GM23248 (cell line): ENCODE measurements around the gene TLE1. TPM values are rescaled to one million over a fixed set of nuclear protein-coding genes. Genes with fewer than 3 reads are reported as not detected.

Experiments
- DNase-seq: peaks from one replicate; pipeline ENCODE4 v3.0.0-alpha.2; 2015
- H2AFZ ChIP-seq: fragments of 200-600 bp; sonication (generic); 2 replicates; pipeline ENCODE4 v1.6.1; 2016; ENCODE audit warnings: antibody characterized with exemption
- H3F3A ChIP-seq: fragments of 200-600 bp; sonication (generic); 2 replicates; pipeline ENCODE4 v1.6.1; 2016; ENCODE audit warnings: mild to moderate bottlenecking, antibody characterized with exemption, mixed run types; ENCODE audit not compliant: insufficient read depth
- H3K27ac ChIP-seq: fragments of 200-600 bp; sonication (generic); 2 replicates; pipeline ENCODE4 v1.5.1; 2016; ENCODE audit warnings: mild to moderate bottlenecking
- H3K27me3 ChIP-seq: fragments of 200-600 bp; sonication (generic); replicated peaks from 2 replicates; pipeline ENCODE4 v1.6.1; 2016; ENCODE audit warnings: mild to moderate bottlenecking; ENCODE audit not compliant: insufficient read depth
- H3K36me3 ChIP-seq: fragments of 200-600 bp; sonication (generic); 2 replicates; pipeline ENCODE4 v1.6.1; 2016; ENCODE audit warnings: low read depth, mild to moderate bottlenecking
- H3K4me1 ChIP-seq: fragments of 200-600 bp; sonication (generic); 2 replicates; pipeline ENCODE4 v1.6.1; 2016; ENCODE audit warnings: mild to moderate bottlenecking; ENCODE audit not compliant: insufficient read depth
- H3K4me2 ChIP-seq: fragments of 200-600 bp; sonication (generic); one replicate; pipeline ENCODE4 v1.6.1; 2016; ENCODE audit warnings: mild to moderate bottlenecking; ENCODE audit not compliant: unreplicated experiment
- H3K4me3 ChIP-seq: fragments of 200-600 bp; sonication (generic); 2 replicates; pipeline ENCODE4 v1.5.1; 2016; ENCODE audit warnings: mild to moderate bottlenecking
- H3K79me2 ChIP-seq: fragments of 200-600 bp; sonication (generic); 2 replicates; pipeline ENCODE4 v1.6.1; 2016; ENCODE audit warnings: mild to moderate bottlenecking; ENCODE audit not compliant: insufficient read depth
- H3K9ac ChIP-seq: fragments of 200-600 bp; sonication (generic); 2 replicates; pipeline ENCODE4 v1.6.1; 2016; ENCODE audit warnings: mild to moderate bottlenecking
- H3K9me2 ChIP-seq: fragments of 200-600 bp; sonication (generic); 2 replicates; pipeline ENCODE4 v1.6.1; 2016; ENCODE audit warnings: mixed run types, mild to moderate bottlenecking, moderate library complexity; ENCODE audit not compliant: insufficient read depth
- H3K9me3 ChIP-seq: fragments of 200-600 bp; sonication (generic); one replicate; pipeline ENCODE4 v1.6.1; 2017; ENCODE audit warnings: low read depth
- H4K20me1 ChIP-seq: fragments of 200-600 bp; sonication (generic); 2 replicates; pipeline ENCODE4 v1.6.0; 2016; ENCODE audit not compliant: insufficient read depth
- EZH2 ChIP-seq: fragments of 200-600 bp; sonication (generic); IDR thresholded peaks from 2 replicates; pipeline ENCODE4 v1.6.1; 2018; ENCODE audit warnings: antibody characterized with exemption, mild to moderate bottlenecking; ENCODE audit not compliant: insufficient read depth, poor library complexity, severe bottlenecking
- EZH2phosphoT487 ChIP-seq: fragments of 200-600 bp; sonication (generic); IDR thresholded peaks from 2 replicates; pipeline ENCODE4 v1.6.1; 2018; ENCODE audit warnings: antibody characterized with exemption, moderate library complexity, mild to moderate bottlenecking, low read depth; ENCODE audit not compliant: insufficient read depth
- WGBS, 2 experiments: methylation state at CpG; one replicate each; pipeline ENCODE4 v1.1.6; 2015 to 2017; ENCODE audit warnings: low lambda C conversion rate in 2 of 2, low coverage in 1 of 2; ENCODE audit errors: missing lambda C conversion rate in 2 of 2; 5-methylcytosine and 5-hydroxymethylcytosine counted together
- in situ Hi-C: fragments of 300-500 bp; cut with MboI; formaldehyde crosslinking; loops from 2 replicates; pipeline ENCODE4 v1.15.0; 2020
- polyA plus RNA-seq: library from polyadenylated mRNA; unstranded; fragments of >200 nt; fragmentation: Nextera tagmentation; extraction: Ambion mirVana; gene quantifications from 2 replicates; pipeline ENCODE4 v1.2.1, GENCODE V29; 2016
- total RNA-seq: library from RNA; depleted of rRNA; stranded (reverse); fragments of >200 nt; shearing (Covaris generic); gene quantifications from 2 replicates; pipeline ENCODE4 v1.2.3, GENCODE V29; 2014

TLE1 gene
- total and polyA plus RNA-seq, 2 experiments from 2014 or later: 6.4 to 14.4 TPM

GRCh38 chr9:81673310-81673709 is 16.0 kb downstream of the TLE1 start:
- Histone ChIP-seq H3K4me2 (no peak overlapping the region), H3K27ac (no peak overlapping the region), H3K9me2 (no peaks in the 10 kb centered on the region), H2AFZ (no peak overlapping the region), H3K4me1 (peaks cover 6% of the 10 kb centered on the region; the same call in 1 of the 2 replicates), H4K20me1 (no peaks in the 10 kb centered on the region), H3K36me3 (no peaks in the 10 kb centered on the region), H3K79me2 (0 out of 2 replicates have a peak, but pooled peaks cover under 1% of the 10 kb centered on the region), H3K9me3 (no peaks in the 10 kb centered on the region), H3K4me3 (no peak overlapping the region), H3F3A (no peaks in the 10 kb centered on the region), H3K27me3 (no peaks in the 10 kb centered on the region), H3K9ac (no peak overlapping the region)
- TF ChIP-seq EZH2phosphoT487 (no peak), EZH2 (no peak)
- no peak for DNase-seq
- WGBS, 2 experiments: 75 to 77% methylated on average over 5 of the region's 5 CpGs
- in situ Hi-C loops: no loop called here

GRCh38 chr9:81671880-81672280 is 17.5 kb downstream of the TLE1 start:
- TF ChIP-seq EZH2: no peak
- TF ChIP-seq EZH2phosphoT487: no peak
- no peak for DNase-seq
- Histone ChIP-seq H3K9me2 (no peaks in the 10 kb centered on the region), H3F3A (no peaks in the 10 kb centered on the region), H3K4me2 (no peak overlapping the region), H3K79me2 (0 out of 2 replicates have a peak, but pooled peaks cover 10% of the 10 kb centered on the region), H3K27me3 (no peaks in the 10 kb centered on the region), H3K4me1 (no peaks in the 10 kb centered on the region), H4K20me1 (no peaks in the 10 kb centered on the region), H3K36me3 (no peaks in the 10 kb centered on the region), H3K9me3 (no peaks in the 10 kb centered on the region), H3K27ac (no peak overlapping the region), H3K4me3 (no peak overlapping the region), H3K9ac (no peak overlapping the region), H2AFZ (no peak overlapping the region)
- 58 to 68% methylated on average over 3 of the region's 3 CpGs for WGBS, 2 experiments
- in situ Hi-C loops: no loop called here

- TF ChIP-seq EZH2: no peak
- TF ChIP-seq EZH2phosphoT487: no peak
Observed at GRCh38 chr9:81669866-81670265, 19.5 kb downstream of the TLE1 start.

GRCh38 chr9:81669041-81669651 is 20.2 kb downstream of the TLE1 start:
- H4K20me1 ChIP-seq: no peaks in the 10 kb centered on the region
- H3K9ac ChIP-seq: no peak overlapping the region
- no peaks in the 10 kb centered on the region for H3F3A ChIP-seq
- TF ChIP-seq EZH2phosphoT487: no peak
- no peak for TF ChIP-seq EZH2
- no peaks in the 10 kb centered on the region for H3K4me1 ChIP-seq
- no peaks in the 10 kb centered on the region for H3K27me3 ChIP-seq
- no peaks in the 10 kb centered on the region for H3K9me2 ChIP-seq
- H2AFZ ChIP-seq: no peak overlapping the region
- in situ Hi-C loops: no loop called here
- DNase-seq: no peak
- WGBS, 2 experiments: 79 to 82% methylated on average over 5 of the region's 5 CpGs
- no peak overlapping the region for H3K4me3 ChIP-seq
- H3K79me2 ChIP-seq: 0 out of 2 replicates have a peak, but pooled peaks cover 10% of the 10 kb centered on the region
- H3K36me3 ChIP-seq: no peaks in the 10 kb centered on the region
- H3K9me3 ChIP-seq: no peaks in the 10 kb centered on the region
- no peak overlapping the region for H3K27ac ChIP-seq
- no peak overlapping the region for H3K4me2 ChIP-seq

More at GRCh38 chr9:81669866-81670265, 19.5 kb downstream of the TLE1 start:
- H3K27ac ChIP-seq: no peak overlapping the region
- 0 out of 2 replicates have a peak, but pooled peaks cover 10% of the 10 kb centered on the region for H3K79me2 ChIP-seq
- no peaks in the 10 kb centered on the region for H3K27me3 ChIP-seq
- H3K9ac ChIP-seq: no peak overlapping the region
- in situ Hi-C loops: no loop called here
- H3K4me2 ChIP-seq: no peak overlapping the region
- H4K20me1 ChIP-seq: no peaks in the 10 kb centered on the region
- no peaks in the 10 kb centered on the region for H3F3A ChIP-seq
- no peaks in the 10 kb centered on the region for H3K9me2 ChIP-seq
- H3K4me3 ChIP-seq: no peak overlapping the region
- DNase-seq: no peak
- no peaks in the 10 kb centered on the region for H3K4me1 ChIP-seq
- H3K36me3 ChIP-seq: no peaks in the 10 kb centered on the region
- 94 to 95% methylated on average over 6 of the region's 6 CpGs for WGBS, 2 experiments
- no peak overlapping the region for H2AFZ ChIP-seq
- H3K9me3 ChIP-seq: no peaks in the 10 kb centered on the region
